A673 (cell line): ENCODE data around the gene TMEM132C. TPM values are rescaled to one million over a fixed set of nuclear protein-coding genes. Genes with fewer than 3 reads are reported as not detected.

Source experiments
- BruUV-seq: library from RNA; stranded (reverse); fragments of 400-500 nt; replicated peaks from 2 replicates; lab custom pipeline; 2021; lab: Mats Ljungman, UMichigan
- CTCF ChIA-PET: fragments of 300-600 bp; sonication (Branson Sonifier 250); formaldehyde crosslinking; loops from one replicate; lab custom pipeline; 2022; ENCODE audit warnings: antibody characterized with exemption; lab: Charles Lee
- POLR2A ChIA-PET: fragments of 300-600 bp; sonication (Branson Sonifier 250); formaldehyde crosslinking; loops from one replicate; lab custom pipeline; 2022; ENCODE audit warnings: antibody characterized with exemption; ENCODE audit not compliant: low non-redundant PET; lab: Charles Lee
- DNase-seq: peaks from one replicate; pipeline ENCODE4 v3.0.0-alpha.2; 2015; ENCODE audit warnings: low spot score
- H3K27ac ChIP-seq: fragments of 200-600 bp; sonication (generic); 2 replicates; pipeline ENCODE4 v1.5.1; 2016; ENCODE audit warnings: mixed run types, low read depth, mild to moderate bottlenecking, mixed read lengths, antibody characterized with exemption, low read length; ENCODE audit not compliant: poor library complexity, severe bottlenecking
- H3K27me3 ChIP-seq: fragments of 200-600 bp; sonication (generic); replicated peaks from 2 replicates; pipeline ENCODE4 v1.6.1; 2017; ENCODE audit warnings: mixed run types, low read depth, mild to moderate bottlenecking, mixed read lengths, antibody characterized with exemption, low read length; ENCODE audit not compliant: insufficient read depth, poor library complexity
- H3K36me3 ChIP-seq: fragments of 200-600 bp; sonication (generic); 2 replicates; pipeline ENCODE4 v1.6.1; 2016; ENCODE audit warnings: mixed run types, mild to moderate bottlenecking, mixed read lengths, antibody characterized with exemption, low read length; ENCODE audit not compliant: insufficient read depth, poor library complexity, severe bottlenecking
- H3K4me1 ChIP-seq: fragments of 200-600 bp; sonication (generic); 2 replicates; pipeline ENCODE4 v1.6.1; 2017; ENCODE audit warnings: mixed run types, mild to moderate bottlenecking, mixed read lengths, antibody characterized with exemption, low read length; ENCODE audit not compliant: insufficient read depth, poor library complexity, severe bottlenecking
- H3K4me3 ChIP-seq: fragments of 200-600 bp; sonication (generic); 2 replicates; pipeline ENCODE4 v1.5.1; 2016; ENCODE audit warnings: low read depth, mixed run types, mild to moderate bottlenecking, mixed read lengths, low read length; ENCODE audit not compliant: poor library complexity, severe bottlenecking
- H3K9me3 ChIP-seq: fragments of 200-600 bp; sonication (generic); 2 replicates; pipeline ENCODE4 v1.6.1; 2016; ENCODE audit warnings: mixed run types, low read depth, mild to moderate bottlenecking, mixed read lengths, antibody characterized with exemption, low read length; ENCODE audit not compliant: poor library complexity, severe bottlenecking
- CTCF ChIP-seq: fragments of 300-800, 200-600 bp; sonication (generic); conservative IDR thresholded peaks from 2 replicates; pipeline ENCODE4 v1.5.1; 2017; ENCODE audit warnings: low read depth, mild to moderate bottlenecking, antibody characterized with exemption, low read length, moderate library complexity, mixed read lengths
- EZH2 ChIP-seq: fragments of 200-600 bp; sonication (generic); IDR thresholded peaks from 2 replicates; pipeline ENCODE4 v1.6.1; 2017; ENCODE audit warnings: borderline replicate concordance, low read depth, mild to moderate bottlenecking, mixed read lengths, antibody characterized with exemption, low read length; ENCODE audit not compliant: poor library complexity, severe bottlenecking
- intact Hi-C: fragments of 100-400 bp; cut with micrococcal nuclease; formaldehyde crosslinking; loops from one replicate; pipeline ENCODE4 v1.10.0; 2022; ENCODE audit not compliant: unreplicated experiment
- total RNA-seq: library from RNA; stranded (reverse); gene quantifications from 2 replicates; pipeline ENCODE4 v1.2.3, GENCODE V29; 2021

Gene TMEM132C
- total RNA-seq, 1 experiment from 2014 or later, result not detected

DNA sequence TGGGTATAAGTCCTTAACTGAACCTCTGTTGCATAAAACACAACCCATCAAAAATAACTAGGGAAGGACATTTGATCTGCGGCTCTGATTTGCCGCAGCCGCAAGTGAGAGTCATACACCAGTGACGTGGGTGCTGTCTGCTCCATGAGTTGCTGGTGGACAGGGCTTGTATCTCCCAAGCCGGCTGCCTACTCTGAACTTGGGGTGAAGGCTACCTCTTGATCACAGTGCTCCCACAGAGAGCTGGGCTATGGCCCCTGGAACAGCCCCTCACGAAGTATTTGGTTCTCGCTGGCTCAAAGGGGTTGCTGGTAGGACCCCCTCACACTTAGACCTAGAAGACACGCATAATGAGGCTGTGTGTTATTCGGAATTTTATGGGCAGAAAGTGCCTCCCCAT, 118.8 kb downstream of the TMEM132C start:
- no peak for DNase-seq
- TF ChIP-seq EZH2 (no peak), CTCF (no peak)
- intact Hi-C loops, result no loop called here
- ChIA-PET CTCF (no interaction called here), POLR2A (no interaction called here)
- peaks cover 15% of the 10 kb centered on the region for H3K27me3 ChIP-seq
- H3K36me3 ChIP-seq, result no peaks in the 10 kb centered on the region
- no peak overlapping the region for H3K4me3 ChIP-seq
- no peak overlapping the region for H3K27ac ChIP-seq
- H3K9me3 ChIP-seq, result no peaks in the 10 kb centered on the region
- BruUV-seq, result no TSS peak
- H3K4me1 ChIP-seq, result no peaks in the 10 kb centered on the region

GRCh38 chr12:128387811-128388422, 120.9 kb downstream of the TMEM132C start:
- BruUV-seq, result no TSS peak
- peak; percentile 8 for DNase-seq
- ChIA-PET POLR2A (no interaction called here), CTCF (no interaction called here)
- no peaks in the 10 kb centered on the region for H3K27me3 ChIP-seq
- intact Hi-C loops, result no loop called here
- no peak overlapping the region for H3K27ac ChIP-seq
- no peak overlapping the region for H3K4me3 ChIP-seq
- TF ChIP-seq EZH2 (no peak), CTCF (peak; percentile 47)
- no peaks in the 10 kb centered on the region for H3K36me3 ChIP-seq
- H3K4me1 ChIP-seq, result no peaks in the 10 kb centered on the region
- no peaks in the 10 kb centered on the region for H3K9me3 ChIP-seq

GRCh38 chr12:128388461-128389000, 121.6 kb downstream of the TMEM132C start:
- Histone ChIP-seq H3K27ac (no peak overlapping the region), H3K9me3 (no peaks in the 10 kb centered on the region), H3K4me3 (no peak overlapping the region), H3K36me3 (no peaks in the 10 kb centered on the region), H3K27me3 (no peaks in the 10 kb centered on the region), H3K4me1 (no peaks in the 10 kb centered on the region)
- POLR2A ChIA-PET, result no interaction called here
- no TSS peak for BruUV-seq
- no peak for DNase-seq
- CTCF ChIA-PET, result interaction anchor here (1.0 kb wide), 1 partner anchor 129 kb away, joined by 3 read pairs; no protein-coding TSS in a partner anchor
- intact Hi-C loops, result no loop called here
- TF ChIP-seq EZH2 (no peak), CTCF (no peak)
